IPS-18a (cell line): ENCODE data around the gene CDH13.

Experiments used
- H3K27ac ChIP-seq: one replicate; pipeline ENCODE4 v1.5.1; 2013; ENCODE audit warnings: low read length
- H3K27me3 ChIP-seq: one replicate; pipeline ENCODE4 v1.6.1; 2013; ENCODE audit warnings: mild to moderate bottlenecking, low read length; ENCODE audit not compliant: control insufficient read depth, insufficient read depth
- H3K36me3 ChIP-seq: one replicate; pipeline ENCODE4 v1.6.1; 2013; ENCODE audit warnings: low read depth, low read length; ENCODE audit not compliant: control insufficient read depth
- H3K4me1 ChIP-seq: one replicate; pipeline ENCODE4 v1.6.1; 2013; ENCODE audit warnings: low read depth, low read length; ENCODE audit not compliant: control insufficient read depth
- H3K4me3 ChIP-seq: one replicate; pipeline ENCODE4 v1.5.1; 2013; ENCODE audit warnings: low read length
- H3K9ac ChIP-seq: one replicate; pipeline ENCODE4 v1.6.1; 2013; ENCODE audit warnings: mild to moderate bottlenecking, low read length, moderate library complexity
- H3K9me3 ChIP-seq: one replicate; pipeline ENCODE4 v1.6.1; 2013; ENCODE audit warnings: low read depth, low read length; ENCODE audit not compliant: control insufficient read depth

Gene CDH13

GRCh38 chr16:83797013-83797412, 1170.2 kb downstream of the CDH13 start:
- peaks cover 6% of the 10 kb centered on the region for H3K4me1 ChIP-seq
- no peaks in the 10 kb centered on the region for H3K36me3 ChIP-seq
- no peaks in the 10 kb centered on the region for H3K9me3 ChIP-seq
- no peak overlapping the region for H3K27ac ChIP-seq
- no peak overlapping the region for H3K9ac ChIP-seq
- H3K27me3 ChIP-seq, result no peaks in the 10 kb centered on the region
- H3K4me3 ChIP-seq, result no peak overlapping the region

- Histone ChIP-seq H3K4me3 (no peak overlapping the region), H3K9me3 (no peaks in the 10 kb centered on the region), H3K9ac (no peak overlapping the region), H3K27me3 (no peaks in the 10 kb centered on the region), H3K36me3 (no peaks in the 10 kb centered on the region), H3K27ac (no peak overlapping the region), H3K4me1 (peaks cover 11% of the 10 kb centered on the region)
These were observed 1172.6 kb downstream of the CDH13 start for GRCh38 chr16:83799336-83799735.

GRCh38 chr16:83802135-83802534, 1175.4 kb downstream of the CDH13 start:
- H3K27me3 ChIP-seq, result no peaks in the 10 kb centered on the region
- no peaks in the 10 kb centered on the region for H3K9me3 ChIP-seq
- H3K4me1 ChIP-seq, result peaks cover 12% of the 10 kb centered on the region
- H3K4me3 ChIP-seq, result peak overlapping the region; percentile 7
- peak overlapping the region; percentile 29 for H3K9ac ChIP-seq
- no peaks in the 10 kb centered on the region for H3K36me3 ChIP-seq
- no peak overlapping the region for H3K27ac ChIP-seq

- Histone ChIP-seq H3K27ac (no peak overlapping the region), H3K27me3 (no peaks in the 10 kb centered on the region), H3K4me1 (peaks cover 12% of the 10 kb centered on the region), H3K4me3 (peak overlapping the region; percentile 7), H3K36me3 (no peaks in the 10 kb centered on the region), H3K9ac (peak overlapping the region; percentile 29), H3K9me3 (no peaks in the 10 kb centered on the region)
These were observed 1175.9 kb downstream of the CDH13 start for GRCh38 chr16:83802554-83803205.

GRCh38 chr16:83803811-83804210, 1177.0 kb downstream of the CDH13 start:
- H3K27ac ChIP-seq, result no peak overlapping the region
- no peak overlapping the region for H3K4me3 ChIP-seq
- H3K4me1 ChIP-seq, result peaks cover 12% of the 10 kb centered on the region
- H3K9me3 ChIP-seq, result no peaks in the 10 kb centered on the region
- no peaks in the 10 kb centered on the region for H3K27me3 ChIP-seq
- no peaks in the 10 kb centered on the region for H3K36me3 ChIP-seq
- no peak overlapping the region for H3K9ac ChIP-seq

- Histone ChIP-seq H3K4me3 (no peak overlapping the region), H3K36me3 (no peaks in the 10 kb centered on the region), H3K9ac (no peak overlapping the region), H3K4me1 (peaks cover 12% of the 10 kb centered on the region), H3K27ac (no peak overlapping the region), H3K27me3 (no peaks in the 10 kb centered on the region), H3K9me3 (no peaks in the 10 kb centered on the region)
These were observed 1177.6 kb downstream of the CDH13 start for GRCh38 chr16:83804366-83804765.

- no peak overlapping the region for H3K9ac ChIP-seq
These were observed 1179.3 kb downstream of the CDH13 start for GRCh38 chr16:83806036-83806435.

GRCh38 chr16:83806731-83807130, 1180.0 kb downstream of the CDH13 start:
- no peak overlapping the region for H3K9ac ChIP-seq
- peaks cover 17% of the 10 kb centered on the region for H3K36me3 ChIP-seq
- no peak overlapping the region for H3K4me3 ChIP-seq
- no peaks in the 10 kb centered on the region for H3K9me3 ChIP-seq
- H3K27ac ChIP-seq, result no peak overlapping the region
- no peaks in the 10 kb centered on the region for H3K27me3 ChIP-seq
- H3K4me1 ChIP-seq, result peaks cover 12% of the 10 kb centered on the region

More at GRCh38 chr16:83806036-83806435, 1179.3 kb downstream of the CDH13 start:
- Histone ChIP-seq H3K27me3 (no peaks in the 10 kb centered on the region), H3K27ac (no peak overlapping the region), H3K9me3 (no peaks in the 10 kb centered on the region), H3K4me1 (peaks cover 12% of the 10 kb centered on the region), H3K4me3 (no peak overlapping the region), H3K36me3 (peaks cover 11% of the 10 kb centered on the region)

- H3K4me3 ChIP-seq, result no peak overlapping the region
- H3K4me1 ChIP-seq, result peaks cover 8% of the 10 kb centered on the region
- H3K36me3 ChIP-seq, result peaks cover 23% of the 10 kb centered on the region
- H3K9ac ChIP-seq, result no peak overlapping the region
- H3K27ac ChIP-seq, result no peak overlapping the region
- H3K9me3 ChIP-seq, result no peaks in the 10 kb centered on the region
- no peaks in the 10 kb centered on the region for H3K27me3 ChIP-seq
These were observed 1180.5 kb downstream of the CDH13 start for GRCh38 chr16:83807327-83807709.

GRCh38 chr16:83807710-83808572, 1181.2 kb downstream of the CDH13 start, which contains the start of gene HSBP1:
HSBP1 (plus strand) TSS chr16:83807978; CDS start chr16:83808077, 99 bp downstream.
- peaks cover 4% of the 10 kb centered on the region for H3K4me1 ChIP-seq
- no peak within 1 kb of the TSS for H3K27ac ChIP-seq

GRCh38 chr16:83808573-83809014, 1181.8 kb downstream of the CDH13 start:
- Histone ChIP-seq H3K27me3 (no peaks in the 10 kb centered on the region), H3K9ac (peak overlapping the region; percentile 74), H3K27ac (no peak overlapping the region), H3K4me1 (peaks cover 11% of the 10 kb centered on the region), H3K36me3 (peaks cover 25% of the 10 kb centered on the region), H3K4me3 (peak overlapping the region; percentile 78), H3K9me3 (no peaks in the 10 kb centered on the region)

More at GRCh38 chr16:83807710-83808572, 1181.2 kb downstream of the CDH13 start, which contains the start of gene HSBP1:
- H3K9me3 ChIP-seq, result no peaks in the 10 kb centered on the region
- peak within 1 kb of the TSS; percentile 78 for H3K4me3 ChIP-seq
- peaks cover 25% of the 10 kb centered on the region for H3K36me3 ChIP-seq
- H3K27me3 ChIP-seq, result no peaks in the 10 kb centered on the region
- peak within 1 kb of the TSS; percentile 74 for H3K9ac ChIP-seq
